Prostate gland (tissue), 2 donors: Measurements from ENCODE around the gene TAS2R40. TPM values are rescaled to one million over a fixed set of nuclear protein-coding genes. Genes with fewer than 3 reads are reported as not detected.

Source experiments
- DNase-seq: peaks from one replicate; pipeline ENCODE4 v3.0.0-alpha.2; 2019; ENCODE audit warnings: low spot score
- H3K27ac ChIP-seq, 2 donors: fragments of 200-600 bp; sonication (generic); 2 replicates each; pipeline ENCODE4 v1.5.1; 2017 to 2019
- H3K27me3 ChIP-seq: fragments of 200-600 bp; sonication (generic); replicated peaks from 2 replicates; pipeline ENCODE4 v1.5.1; 2019; ENCODE audit not compliant: insufficient read depth
- H3K36me3 ChIP-seq, 2 donors: fragments of 200-600 bp; sonication (generic); 1 replicate in 1 of 2; 2 replicates in 1 of 2; pipeline versions ENCODE4 v1.5.1 to v1.8.1; 2017 to 2019
- H3K4me1 ChIP-seq: fragments of 200-600 bp; sonication (generic); replicated peaks from 2 replicates; pipeline ENCODE4 v1.5.1; 2019
- H3K4me3 ChIP-seq, 2 donors: fragments of 200-600 bp; sonication (generic); 2 replicates each; pipeline ENCODE4 v1.5.1; 2017 to 2019
- H3K9me3 ChIP-seq: fragments of 200-600 bp; sonication (generic); 2 replicates; pipeline ENCODE4 v1.5.1; 2017
- POLR2A ChIP-seq: fragments of 450-650 bp; IDR thresholded peaks from one replicate; pipeline ENCODE4 v1.6.1; 2016; ENCODE audit warnings: antibody characterized with exemption, mild to moderate bottlenecking
- POLR2AphosphoS5 ChIP-seq: sonication (generic); formaldehyde crosslinking; IDR thresholded peaks from one replicate; pipeline ENCODE4 v1.6.1; 2017; ENCODE audit warnings: antibody characterized with exemption
- WGBS: methylation state at CpG from one replicate; pipeline ENCODE4 v1.1.5; 2018; 5-methylcytosine and 5-hydroxymethylcytosine counted together
- intact Hi-C: fragments of 100-400 bp; cut with DNase I; formaldehyde crosslinking; loops from one replicate; pipeline ENCODE4 v1.14.2; 2022
- total RNA-seq, 2 donors: library from RNA; depleted of rRNA; stranded (reverse); fragments of >200 nt; gene quantifications; one replicate each; pipeline ENCODE4 v1.1.0, GENCODE V29; 2016
- TF ChIP-seq, protein P1 (sequence below), 4 experiments: fragments of 200-600 bp in 2 of 4; fragments of 450-650 bp in 2 of 4; sonication (generic) in 2 of 4; IDR thresholded peaks; 1 replicate in 3 of 4; 2 replicates in 1 of 4; pipeline ENCODE4 v1.5.1; 2016 to 2019; ENCODE audit warnings: antibody characterized with exemption in 4 of 4, mild to moderate bottlenecking in 2 of 4, moderate library complexity in 2 of 4

TAS2R40 gene
- total RNA-seq, 2 donors from 2014 or later: not detected

DNA sequence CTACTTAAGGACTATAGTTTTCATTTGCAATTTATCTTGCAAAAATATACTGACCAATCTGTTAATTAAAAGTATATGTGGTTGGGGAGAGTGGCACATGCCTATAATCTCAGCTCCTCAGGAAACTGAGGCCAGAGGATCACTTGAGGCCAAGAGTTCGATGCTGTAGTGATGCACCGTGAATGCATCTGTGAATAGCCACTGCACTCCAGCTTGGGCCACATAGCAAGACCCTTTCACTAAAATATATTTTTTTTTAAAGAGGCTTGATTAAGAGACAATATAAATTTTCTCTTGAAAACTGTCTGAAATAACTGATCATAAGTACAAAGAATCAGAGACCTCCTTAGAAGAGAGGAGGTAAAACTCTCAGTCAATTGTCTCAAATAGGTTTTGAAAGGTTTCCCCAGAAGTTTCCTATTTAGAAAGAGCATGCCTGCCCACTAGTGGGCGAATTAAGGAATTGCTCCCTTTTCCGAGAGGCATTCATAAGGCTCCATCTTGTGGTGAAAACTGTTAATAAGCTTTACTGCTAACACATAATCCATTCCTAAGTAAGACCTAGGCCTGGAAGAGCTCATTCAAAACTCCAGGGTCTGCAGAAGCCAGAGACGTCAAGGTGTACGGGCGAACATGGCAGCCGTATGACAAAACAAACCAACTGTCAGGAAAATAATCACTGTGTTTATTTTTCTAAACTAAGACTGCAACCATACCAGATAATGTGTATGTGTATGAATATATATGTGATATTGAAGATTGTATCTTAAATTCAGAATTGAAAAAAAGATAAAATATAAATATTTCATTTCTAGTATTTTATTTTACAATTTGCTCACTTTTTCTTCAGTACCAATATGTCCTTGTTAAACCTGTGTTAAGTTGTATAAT is 6.8 kb upstream of the TAS2R40 start:
- Histone ChIP-seq H3K27ac (no peak overlapping the region), H3K36me3 (no peaks in the 10 kb centered on the region), H3K9me3 (no peaks in the 10 kb centered on the region), H3K4me3 (no peak overlapping the region), H3K27me3 (no peaks in the 10 kb centered on the region), H3K4me1 (no peaks in the 10 kb centered on the region)
- TF ChIP-seq POLR2AphosphoS5: peak; percentile 70
- no peak for TF ChIP-seq POLR2A
- TF ChIP-seq, protein P1, sequence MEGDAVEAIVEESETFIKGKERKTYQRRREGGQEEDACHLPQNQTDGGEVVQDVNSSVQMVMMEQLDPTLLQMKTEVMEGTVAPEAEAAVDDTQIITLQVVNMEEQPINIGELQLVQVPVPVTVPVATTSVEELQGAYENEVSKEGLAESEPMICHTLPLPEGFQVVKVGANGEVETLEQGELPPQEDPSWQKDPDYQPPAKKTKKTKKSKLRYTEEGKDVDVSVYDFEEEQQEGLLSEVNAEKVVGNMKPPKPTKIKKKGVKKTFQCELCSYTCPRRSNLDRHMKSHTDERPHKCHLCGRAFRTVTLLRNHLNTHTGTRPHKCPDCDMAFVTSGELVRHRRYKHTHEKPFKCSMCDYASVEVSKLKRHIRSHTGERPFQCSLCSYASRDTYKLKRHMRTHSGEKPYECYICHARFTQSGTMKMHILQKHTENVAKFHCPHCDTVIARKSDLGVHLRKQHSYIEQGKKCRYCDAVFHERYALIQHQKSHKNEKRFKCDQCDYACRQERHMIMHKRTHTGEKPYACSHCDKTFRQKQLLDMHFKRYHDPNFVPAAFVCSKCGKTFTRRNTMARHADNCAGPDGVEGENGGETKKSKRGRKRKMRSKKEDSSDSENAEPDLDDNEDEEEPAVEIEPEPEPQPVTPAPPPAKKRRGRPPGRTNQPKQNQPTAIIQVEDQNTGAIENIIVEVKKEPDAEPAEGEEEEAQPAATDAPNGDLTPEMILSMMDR (IDR thresholded peaks at IDR 0.05): peak; percentile 93 to 99 (median 99)
- intact Hi-C loops: loop anchor here (1.0 to 2.0 kb wide), 2 partner anchors 207 to 360 kb away; partner anchors contain the start of gene EPHB6
- peak; percentile 49 for DNase-seq
- 21% methylated on average over 8 of the region's 8 CpGs for WGBS

DNA sequence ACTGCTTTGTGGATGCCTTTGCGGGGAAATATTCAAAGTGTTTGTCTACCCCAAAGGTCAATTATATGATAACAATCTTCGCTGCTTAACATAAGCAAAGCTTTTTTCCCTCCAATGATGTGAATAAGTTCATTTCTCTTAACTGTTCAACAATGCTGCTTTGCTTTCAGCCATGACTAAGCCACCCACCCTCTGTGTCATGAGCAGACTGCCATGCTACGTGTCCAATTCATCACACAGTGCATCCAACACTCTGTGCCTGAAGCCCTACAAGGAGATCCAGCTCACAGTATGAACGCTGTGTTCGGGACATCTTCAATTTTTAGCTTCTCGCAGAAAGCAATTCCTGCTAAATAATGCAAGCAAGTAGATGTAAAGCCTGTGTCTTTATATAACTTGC is 5.7 kb upstream of the TAS2R40 start:
- no peak overlapping the region for H3K4me3 ChIP-seq
- no peaks in the 10 kb centered on the region for H3K27me3 ChIP-seq
- intact Hi-C loops: no loop called here
- no peaks in the 10 kb centered on the region for H3K4me1 ChIP-seq
- no peaks in the 10 kb centered on the region for H3K9me3 ChIP-seq
- DNase-seq: no peak
- H3K36me3 ChIP-seq: no peaks in the 10 kb centered on the region
- no peak overlapping the region for H3K27ac ChIP-seq
- TF ChIP-seq, protein P1 (IDR thresholded peaks at IDR 0.05): no peak
- TF ChIP-seq POLR2AphosphoS5: no peak
- no peak for TF ChIP-seq POLR2A
- 73% methylated on average over 6 of the region's 6 CpGs for WGBS

DNA sequence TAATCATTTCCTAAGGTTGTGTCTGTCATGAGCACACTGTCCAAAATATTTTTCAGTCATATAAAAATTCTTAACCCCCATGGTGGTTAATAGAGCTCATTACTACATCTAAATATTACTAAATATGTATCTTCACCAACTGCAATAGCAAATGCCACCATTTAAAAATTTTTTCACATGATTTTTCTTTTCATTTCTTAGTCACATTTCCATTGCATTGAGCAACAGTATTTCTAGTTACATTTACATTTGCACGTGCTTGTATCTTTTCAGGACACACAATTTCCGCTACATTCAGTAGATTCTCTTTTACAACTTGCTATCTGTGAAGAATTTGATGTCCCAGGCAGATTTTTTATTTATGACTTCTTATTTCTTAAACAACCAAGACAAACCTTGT is 5.2 kb upstream of the TAS2R40 start:
- no peak for TF ChIP-seq POLR2AphosphoS5
- no peak for TF ChIP-seq POLR2A
- TF ChIP-seq, protein P1 (IDR thresholded peaks at IDR 0.05): no peak
- Histone ChIP-seq H3K36me3 (no peaks in the 10 kb centered on the region), H3K27ac (no peak overlapping the region), H3K9me3 (no peaks in the 10 kb centered on the region), H3K4me3 (no peak overlapping the region), H3K4me1 (no peaks in the 10 kb centered on the region), H3K27me3 (no peaks in the 10 kb centered on the region)
- no peak for DNase-seq
- intact Hi-C loops: no loop called here
- WGBS: 98% methylated on average over 2 of the region's 2 CpGs

DNA sequence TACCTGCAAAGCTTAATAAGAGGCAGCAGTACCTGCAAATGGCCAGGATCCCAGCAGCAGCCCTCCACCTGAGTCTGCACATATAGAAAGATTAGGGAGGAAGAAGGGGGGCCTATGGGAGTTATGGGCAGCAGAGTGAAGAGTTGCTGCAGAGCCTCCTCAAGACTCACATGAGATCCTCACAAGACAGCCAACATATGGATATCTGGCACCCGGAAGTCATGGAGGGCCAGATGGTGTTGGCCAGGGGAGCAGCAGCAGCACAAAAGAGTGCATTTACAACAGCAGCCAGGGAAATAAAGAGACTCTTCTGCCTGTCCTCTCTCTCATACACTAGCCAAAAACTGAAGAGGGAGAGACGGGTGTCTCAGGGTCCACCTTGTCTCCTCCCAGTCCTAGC is 4.0 kb upstream of the TAS2R40 start:
- 78% methylated on average over 2 of the region's 2 CpGs for WGBS
- Histone ChIP-seq H3K4me3 (no peak overlapping the region), H3K36me3 (no peaks in the 10 kb centered on the region), H3K27ac (no peak overlapping the region), H3K4me1 (no peaks in the 10 kb centered on the region), H3K9me3 (no peaks in the 10 kb centered on the region), H3K27me3 (no peaks in the 10 kb centered on the region)
- DNase-seq: no peak
- TF ChIP-seq, protein P1 (IDR thresholded peaks at IDR 0.05): no peak
- TF ChIP-seq POLR2A (no peak), POLR2AphosphoS5 (no peak)
- intact Hi-C loops: no loop called here

DNA sequence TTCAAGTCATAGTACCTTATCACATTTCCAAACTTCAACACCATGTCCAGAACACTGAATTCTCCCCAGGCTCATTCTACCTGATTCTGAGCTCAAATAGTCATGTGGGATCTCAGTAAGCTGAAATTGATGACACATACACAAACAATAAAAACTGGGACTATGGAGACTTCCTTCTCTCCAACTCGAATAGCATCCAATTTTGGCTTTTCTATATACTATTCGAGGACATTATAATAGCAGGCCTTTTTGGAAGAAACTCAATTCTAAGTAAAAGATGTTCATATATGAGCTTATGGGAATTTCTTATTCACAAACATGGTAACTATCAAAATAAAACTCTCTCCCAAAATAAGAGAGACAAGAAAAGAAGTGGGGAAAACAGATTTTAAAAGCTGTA is 551 bp upstream of the TAS2R40 start:
- H3K9me3 ChIP-seq: no peaks in the 10 kb centered on the region
- no peaks in the 10 kb centered on the region for H3K4me1 ChIP-seq
- H3K4me3 ChIP-seq: no peak overlapping the region
- H3K27me3 ChIP-seq: no peaks in the 10 kb centered on the region
- H3K36me3 ChIP-seq: no peaks in the 10 kb centered on the region
- DNase-seq: no peak
- no peak overlapping the region for H3K27ac ChIP-seq
- intact Hi-C loops: no loop called here
- TF ChIP-seq POLR2A (no peak), POLR2AphosphoS5 (no peak)
- TF ChIP-seq, protein P1 (IDR thresholded peaks at IDR 0.05): no peak
- WGBS: 64% methylated on average over 2 of the region's 2 CpGs
